ENCODE data around the gene GTF2F1.
A peak's percentile ranks its signal among the peaks of the same experiment; 100 is the strongest.
"Not testable (repeated sequence)": the region's sequence is repeated elsewhere in the genome, so short reads cannot be mapped to it uniquely, and the experiment has no call there.

Gene GTF2F1

GRCh38 chr19:6352381-6353165 is 40.4 kb downstream of the GTF2F1 start:
- Histone ChIP-seq H3K36me3 (ENCODE audit: control insufficient read depth, insufficient read depth, low read length) (no peaks in the 10 kb centered on the region), H3K4me3 (replicated peaks; ENCODE audit: low read depth, low read length) (no peak overlapping the region), H3K27me3 (replicated peaks; ENCODE audit: control insufficient read depth, insufficient read depth, low read length) (no peaks in the 10 kb centered on the region)
- DNase-seq (ENCODE audit: extremely low read depth, insufficient read length): no peak
- TF ChIP-seq CTCF (IDR thresholded peaks at IDR 0.05; ENCODE audit: insufficient read depth, low read length, poor library complexity, severe bottlenecking): no peak

- H3K4me3 ChIP-seq (replicated peaks; ENCODE audit: low read depth, low read length): no peak overlapping the region
- no peak for TF ChIP-seq CTCF (IDR thresholded peaks at IDR 0.05; ENCODE audit: insufficient read depth, low read length, poor library complexity, severe bottlenecking)
Observed at GRCh38 chr19:6350688-6351087, 42.3 kb downstream of the GTF2F1 start.

GRCh38 chr19:6349271-6349670 is 43.7 kb downstream of the GTF2F1 start:
- not testable (repeated sequence) for H3K27me3 ChIP-seq (replicated peaks; ENCODE audit: control insufficient read depth, insufficient read depth, low read length); H3K4me3 ChIP-seq (replicated peaks; ENCODE audit: low read depth, low read length); H3K36me3 ChIP-seq (ENCODE audit: control insufficient read depth, insufficient read depth, low read length); DNase-seq (ENCODE audit: extremely low read depth, insufficient read length)

More at GRCh38 chr19:6350688-6351087, 42.3 kb downstream of the GTF2F1 start:
- no peaks in the 10 kb centered on the region for H3K36me3 ChIP-seq (ENCODE audit: control insufficient read depth, insufficient read depth, low read length)
- H3K27me3 ChIP-seq (replicated peaks; ENCODE audit: control insufficient read depth, insufficient read depth, low read length): no peaks in the 10 kb centered on the region
- no peak for DNase-seq (ENCODE audit: extremely low read depth, insufficient read length)

- Histone ChIP-seq H3K36me3 (ENCODE audit: control insufficient read depth, insufficient read depth, low read length) (no peaks in the 10 kb centered on the region), H3K27me3 (replicated peaks; ENCODE audit: control insufficient read depth, insufficient read depth, low read length) (no peaks in the 10 kb centered on the region), H3K4me3 (replicated peaks; ENCODE audit: low read depth, low read length) (no peak overlapping the region)
- no peak for DNase-seq (ENCODE audit: extremely low read depth, insufficient read length)
- no peak for TF ChIP-seq CTCF (IDR thresholded peaks at IDR 0.05; ENCODE audit: insufficient read depth, low read length, poor library complexity, severe bottlenecking)
Observed at GRCh38 chr19:6343462-6343861, 49.5 kb downstream of the GTF2F1 start.

GRCh38 chr19:6340493-6341201 is 52.3 kb downstream of the GTF2F1 start:
- Histone ChIP-seq H3K27me3 (replicated peaks; ENCODE audit: control insufficient read depth, insufficient read depth, low read length) (no peaks in the 10 kb centered on the region), H3K4me3 (replicated peaks; ENCODE audit: low read depth, low read length) (no peak overlapping the region), H3K36me3 (ENCODE audit: control insufficient read depth, insufficient read depth, low read length) (no peaks in the 10 kb centered on the region)
- TF ChIP-seq CTCF (IDR thresholded peaks at IDR 0.05; ENCODE audit: insufficient read depth, low read length, poor library complexity, severe bottlenecking): peak; percentile 28
- no peak for DNase-seq (ENCODE audit: extremely low read depth, insufficient read length)

GRCh38 chr19:6334490-6335285 is 58.3 kb downstream of the GTF2F1 start:
- no peaks in the 10 kb centered on the region for H3K36me3 ChIP-seq (ENCODE audit: control insufficient read depth, insufficient read depth, low read length)
- H3K27me3 ChIP-seq (replicated peaks; ENCODE audit: control insufficient read depth, insufficient read depth, low read length): no peaks in the 10 kb centered on the region
- H3K4me3 ChIP-seq (replicated peaks; ENCODE audit: low read depth, low read length): no peak overlapping the region
- no peak for TF ChIP-seq CTCF (IDR thresholded peaks at IDR 0.05; ENCODE audit: insufficient read depth, low read length, poor library complexity, severe bottlenecking)
- DNase-seq (ENCODE audit: extremely low read depth, insufficient read length): no peak
